ENCODE measurements around the gene BRIX1. TPM values are rescaled to one million over a fixed set of nuclear protein-coding genes. Genes with fewer than 3 reads are reported as not detected.
A peak's percentile ranks its signal among the peaks of the same experiment; 100 is the strongest.
"Not testable (repeated sequence)": the region's sequence is repeated elsewhere in the genome, so short reads cannot be mapped to it uniquely, and the experiment has no call there.

The BRIX1 gene
- total RNA-seq, 1 donor from 2014 or later, result 22.0 TPM

DNA sequence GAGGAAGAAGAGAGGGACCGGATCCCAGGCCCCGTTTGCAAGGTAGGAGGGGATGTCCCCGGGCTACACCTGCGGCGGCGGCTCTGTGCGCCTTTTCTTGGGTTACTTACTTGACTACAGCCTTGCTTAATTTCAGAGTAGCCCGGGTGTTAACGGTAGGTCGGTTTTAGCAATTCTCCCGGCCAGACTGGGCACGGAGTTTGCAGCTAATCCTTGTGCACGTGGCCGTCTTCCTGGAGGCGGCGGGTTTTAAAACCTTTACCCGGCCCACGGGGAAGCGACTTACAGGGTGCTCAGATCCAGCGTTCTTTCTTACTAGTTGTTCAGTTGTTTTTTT lies 313 bp downstream of the BRIX1 start:
- peak; percentile 14 for ATAC-seq

DNA sequence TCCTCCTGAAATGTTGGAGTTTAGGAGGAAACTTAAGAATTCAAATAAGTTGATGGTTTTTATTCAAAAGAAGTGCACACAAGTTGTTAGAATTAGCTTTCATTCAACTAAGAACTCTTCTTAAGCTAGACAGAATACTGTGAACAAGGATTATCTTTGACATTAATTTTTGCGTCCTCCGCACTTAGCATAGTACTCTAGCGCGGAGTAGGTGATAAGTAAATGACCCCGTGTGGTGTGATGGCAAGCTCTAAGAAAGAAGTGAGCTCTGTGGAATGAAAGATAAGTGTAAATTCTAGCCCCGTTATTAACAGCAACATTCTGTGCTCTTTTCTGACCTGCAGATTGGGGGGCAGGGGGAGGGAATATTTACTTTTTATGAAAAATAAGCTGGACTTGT lies 1.0 kb downstream of the BRIX1 start:
- no peak for ATAC-seq

DNA sequence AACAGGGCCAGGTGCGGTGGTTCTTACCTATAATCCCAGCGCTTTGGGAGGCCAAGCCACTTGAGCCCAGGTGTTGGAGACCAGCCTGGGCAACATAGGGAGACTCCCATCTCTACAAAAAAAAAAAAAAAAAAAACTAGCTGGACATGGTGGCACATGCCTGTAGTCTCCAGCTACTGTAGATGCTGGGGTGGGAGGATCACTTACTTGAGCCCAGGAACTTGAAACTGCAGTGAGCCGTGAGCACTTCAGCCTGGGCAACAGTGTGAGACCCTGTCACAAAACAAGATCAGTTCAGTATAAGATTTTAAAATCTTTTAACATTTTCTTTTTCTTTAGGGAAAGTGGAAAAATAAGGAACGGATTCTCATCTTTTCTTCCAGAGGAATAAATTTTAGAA lies 2.5 kb downstream of the BRIX1 start:
- ATAC-seq, result no peak

DNA sequence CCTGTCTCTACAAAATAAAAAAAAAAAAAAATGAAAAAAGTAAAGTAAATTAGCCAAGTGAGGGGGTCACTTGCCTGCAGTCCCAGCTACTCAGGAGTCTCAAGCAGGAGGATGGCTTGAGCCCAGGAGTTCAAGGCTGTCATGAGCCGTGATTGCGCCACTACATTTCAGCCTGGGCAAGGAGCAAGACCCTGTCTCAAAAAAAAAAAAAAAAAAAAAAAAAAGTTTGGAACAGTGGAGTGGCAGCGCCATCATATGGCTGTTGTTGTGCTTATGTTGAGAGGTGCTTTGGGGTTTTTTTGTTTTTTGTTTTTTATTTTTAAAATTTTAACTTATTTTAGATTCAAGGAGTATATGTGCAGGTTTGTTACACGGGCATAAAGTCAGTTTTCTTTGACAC lies 3.6 kb downstream of the BRIX1 start:
- no peak for ATAC-seq

DNA sequence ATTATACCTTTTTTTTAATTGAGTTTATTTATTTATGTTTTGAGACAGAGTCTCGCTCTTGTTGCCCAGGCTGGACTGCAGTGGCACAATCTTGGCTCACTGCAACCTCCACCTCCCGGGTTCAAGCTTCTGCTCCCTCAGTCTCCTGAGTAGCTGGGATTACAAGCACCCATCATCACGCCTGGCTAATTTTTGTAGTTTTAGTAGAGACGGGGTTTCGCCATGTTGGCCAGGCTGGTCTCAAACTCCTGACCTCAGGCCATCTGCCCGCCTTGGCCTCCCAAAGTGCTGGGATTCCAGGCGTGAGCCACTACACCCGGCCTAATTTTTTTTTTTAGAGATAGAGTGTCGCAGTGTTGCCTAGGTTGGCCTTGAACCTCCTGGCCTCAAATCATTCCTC lies 7.7 kb downstream of the BRIX1 start:
- not testable (repeated sequence) for ATAC-seq

DNA sequence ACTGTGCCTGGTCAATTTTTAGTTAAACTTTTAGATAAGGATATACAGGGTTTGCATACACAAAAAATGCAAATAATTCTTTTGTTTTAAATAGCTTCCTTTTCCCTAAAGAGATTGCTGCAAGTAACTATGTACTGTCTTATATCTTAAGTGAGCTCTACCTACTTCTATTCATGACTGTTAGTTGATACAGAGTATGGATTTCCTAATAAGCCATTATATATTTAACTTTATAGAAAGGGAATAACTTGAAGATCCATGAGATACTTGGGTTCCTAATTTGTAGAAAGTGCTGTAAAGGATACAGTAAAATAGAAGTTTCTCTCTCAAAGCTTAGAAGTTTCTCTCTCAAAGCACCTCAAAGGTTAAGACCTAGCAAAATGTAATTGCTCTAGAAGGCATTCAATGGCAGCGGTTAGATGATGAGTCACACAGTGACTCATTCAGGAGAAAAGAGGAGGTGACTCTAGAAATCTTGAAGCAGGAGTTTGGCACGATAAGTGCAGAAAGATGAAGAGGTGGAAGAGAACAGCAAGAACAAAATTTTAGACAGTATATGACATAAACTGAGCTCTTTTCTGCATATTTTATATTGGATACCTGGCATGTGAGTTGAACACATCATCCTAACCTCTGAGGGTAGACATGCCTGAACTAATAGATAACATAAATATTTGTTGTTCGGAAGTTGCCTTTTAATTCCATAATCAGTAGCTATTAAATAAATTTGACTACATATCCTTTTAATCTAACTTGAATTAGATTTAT lies 8.4 kb downstream of the BRIX1 start:
- peak; percentile 87 for ATAC-seq

DNA sequence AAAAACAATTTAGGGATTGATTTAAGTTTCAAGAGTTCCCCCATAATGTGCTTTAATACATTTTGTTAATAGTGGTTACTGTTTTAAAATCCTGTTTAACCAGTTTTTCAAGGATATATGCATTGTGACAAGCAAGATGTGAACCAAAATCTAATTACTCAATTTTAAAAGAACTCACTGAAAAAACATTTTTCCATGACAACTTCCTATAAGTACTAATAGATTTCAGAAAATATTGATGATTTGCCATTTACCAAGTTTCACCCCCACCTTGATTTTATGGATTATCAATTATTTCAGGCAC lies 8.9 kb downstream of the BRIX1 start:
- ATAC-seq, result no peak

DNA sequence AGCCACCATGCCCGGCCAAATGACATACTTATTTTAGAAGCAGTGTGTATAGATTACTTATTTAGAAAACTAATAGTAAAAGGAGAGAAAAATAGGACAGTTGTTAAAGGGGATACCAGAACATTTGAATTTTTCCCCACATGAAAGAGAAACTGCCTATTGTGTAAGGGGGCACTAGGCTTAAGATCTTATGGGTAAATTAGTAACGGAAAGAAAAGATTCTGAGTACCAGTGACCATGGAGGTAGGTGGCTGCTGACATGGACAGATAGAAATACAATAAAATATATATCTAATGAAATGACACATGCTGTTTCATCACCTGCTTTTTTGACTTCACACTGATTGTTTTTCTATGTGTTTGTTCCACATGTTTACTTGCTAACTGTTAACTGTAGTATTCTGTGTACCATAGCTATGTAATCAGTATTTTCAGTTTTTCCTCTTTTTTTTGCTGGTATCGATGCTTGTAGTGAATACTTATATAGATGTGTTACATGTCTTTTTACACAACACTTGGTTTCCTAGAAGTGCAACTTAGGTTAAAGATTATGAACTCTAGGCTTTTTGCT lies 10.9 kb downstream of the BRIX1 start:
- ATAC-seq, result no peak

DNA sequence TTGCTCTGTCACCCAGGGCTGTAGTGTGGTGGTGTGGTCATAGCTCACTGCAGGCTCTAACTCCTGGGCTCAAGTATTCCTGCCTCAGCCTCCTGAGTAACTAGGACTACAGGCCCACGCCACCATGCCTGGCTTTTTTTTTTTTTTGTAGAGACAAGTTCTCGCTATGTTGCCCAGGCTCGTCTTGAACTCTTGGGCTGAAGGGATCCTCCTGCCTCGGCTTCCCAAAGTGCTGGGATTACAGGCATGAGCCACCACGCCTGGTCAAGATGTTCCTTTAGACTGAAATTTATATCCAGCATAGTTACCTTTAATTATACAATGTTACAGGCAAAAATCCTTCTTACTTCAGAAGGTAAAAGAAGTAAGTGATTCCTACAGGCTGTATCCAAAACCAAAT lies 12.3 kb downstream of the BRIX1 start:
- ATAC-seq, result no peak

DNA sequence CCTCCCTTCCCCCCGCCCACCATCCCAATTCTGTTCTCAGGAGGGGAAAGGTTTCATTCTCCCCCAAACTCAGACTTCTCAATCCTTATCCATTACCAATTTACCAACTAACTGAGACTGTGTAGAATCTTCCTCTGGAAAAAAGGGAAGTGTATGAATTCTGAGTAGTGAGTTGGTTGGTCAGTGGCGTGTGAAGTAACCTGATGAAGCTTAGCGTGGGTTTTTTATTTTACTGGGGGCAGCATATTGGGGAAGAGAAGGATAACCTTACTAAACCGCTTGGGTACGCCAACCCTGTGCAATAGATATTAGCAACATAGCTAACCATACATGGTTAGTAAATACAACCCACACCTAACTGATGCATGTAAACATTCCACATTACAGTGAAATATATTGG lies 12.8 kb downstream of the BRIX1 start:
- no peak for ATAC-seq

DNA sequence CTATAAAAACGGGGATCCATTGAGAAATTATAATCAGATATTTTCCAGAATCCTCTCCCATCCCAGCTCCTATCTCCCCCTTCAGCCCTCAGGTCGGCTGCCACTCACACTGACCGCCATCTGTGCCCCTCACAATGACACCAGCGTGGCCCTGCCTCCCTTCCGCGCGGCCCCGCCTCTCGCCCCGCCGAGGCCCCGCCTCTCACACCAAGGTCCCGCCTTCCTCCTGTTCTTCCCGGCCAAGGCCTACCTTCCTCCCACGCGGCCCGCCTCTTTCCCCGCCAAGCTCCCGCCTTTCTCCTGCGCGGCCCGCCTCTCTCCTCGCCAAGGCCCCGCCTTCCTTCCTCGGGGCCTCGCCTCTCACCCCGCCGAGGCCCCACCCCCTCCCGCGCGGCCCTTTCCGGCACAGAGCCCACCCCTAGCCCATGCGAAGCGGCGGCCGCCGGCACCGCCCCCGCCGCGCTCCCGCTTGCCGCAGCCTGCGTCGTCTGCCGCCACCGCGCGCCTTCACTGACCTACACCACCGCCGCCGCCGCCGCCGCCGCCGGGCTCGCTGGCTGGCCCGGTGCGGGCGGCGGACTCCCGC lies 13.7 kb downstream of the BRIX1 start, which contains the start of gene DNAJC21:
Gene DNAJC21 (plus strand): TSS at position 426 of the 586 bp plus-strand sequence. CDS start 261 bp downstream, outside the sequence.
- peak; percentile 97 for ATAC-seq

DNA sequence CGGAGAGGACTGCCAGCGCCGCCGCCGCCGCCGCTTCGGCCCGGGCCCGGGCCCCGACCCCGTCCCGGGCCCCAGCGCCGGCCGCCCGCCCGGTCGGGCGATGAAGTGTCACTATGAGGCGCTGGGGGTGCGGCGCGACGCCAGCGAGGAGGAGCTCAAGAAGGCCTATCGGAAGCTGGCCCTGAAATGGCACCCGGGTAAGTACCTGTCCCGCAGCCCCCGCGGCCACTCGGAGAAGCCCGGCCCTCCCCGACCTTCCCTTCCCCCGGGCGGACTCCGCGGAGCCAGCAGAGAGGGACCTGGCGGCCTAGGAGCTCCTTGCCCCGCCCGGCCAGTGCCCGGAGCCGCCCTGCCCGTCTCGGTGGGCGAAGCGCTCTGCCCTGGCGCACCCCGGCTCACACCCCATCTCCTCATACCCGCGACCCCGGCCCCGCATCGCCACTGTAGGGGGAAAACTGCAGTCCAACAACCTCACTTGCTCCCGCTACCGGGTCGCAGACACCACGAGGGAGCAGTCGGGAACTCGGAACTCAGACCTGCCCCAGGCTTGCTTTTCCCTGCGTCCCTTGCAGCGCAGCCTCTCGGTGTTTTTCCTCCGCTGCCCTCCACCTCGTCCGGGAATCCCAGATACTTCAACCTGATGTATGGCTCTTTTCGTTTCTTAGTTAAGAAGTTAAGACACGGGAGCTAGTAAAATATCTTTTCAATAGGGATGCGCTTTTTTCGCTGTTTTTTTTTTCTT lies 14.4 kb downstream of the BRIX1 start:
- peak; percentile 79 for ATAC-seq

DNA sequence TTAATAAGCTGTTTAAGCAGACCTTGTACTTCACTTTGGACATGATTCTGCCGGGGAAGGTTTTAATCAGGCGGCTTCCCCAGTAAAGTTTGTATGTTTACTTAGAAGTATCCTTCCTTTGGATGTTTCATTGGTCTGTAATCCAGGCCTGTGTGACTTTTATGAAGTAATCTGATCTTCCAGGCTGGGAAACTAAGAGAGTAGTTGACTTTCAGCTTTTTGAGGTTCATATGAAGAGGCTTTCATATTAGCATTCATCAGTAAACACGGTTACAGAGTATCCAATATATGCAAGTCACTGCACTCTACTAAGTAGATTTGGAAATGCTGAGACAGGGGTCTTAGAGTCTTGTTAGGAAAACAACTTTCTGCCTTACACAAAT lies 14.9 kb downstream of the BRIX1 start:
- no peak for ATAC-seq

DNA sequence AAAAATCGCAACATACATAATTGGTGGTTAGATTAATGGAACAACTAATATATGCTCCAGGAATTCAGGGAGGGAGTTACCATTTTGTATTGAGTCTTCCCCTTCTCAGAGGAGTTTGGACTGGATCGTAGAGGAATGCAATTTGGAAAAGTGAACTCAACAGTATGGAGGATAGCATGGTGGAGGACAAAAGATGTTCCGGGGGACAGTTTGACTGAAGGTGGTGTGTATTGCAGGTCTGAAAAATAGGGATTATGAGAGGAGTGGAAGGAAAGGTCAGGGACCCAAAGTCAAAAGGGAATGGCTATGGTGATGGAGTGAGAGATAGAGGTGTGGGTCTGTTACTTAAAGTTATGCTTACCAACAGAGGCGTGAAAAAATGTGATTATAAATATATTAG lies 15.4 kb downstream of the BRIX1 start:
- no peak for ATAC-seq

DNA sequence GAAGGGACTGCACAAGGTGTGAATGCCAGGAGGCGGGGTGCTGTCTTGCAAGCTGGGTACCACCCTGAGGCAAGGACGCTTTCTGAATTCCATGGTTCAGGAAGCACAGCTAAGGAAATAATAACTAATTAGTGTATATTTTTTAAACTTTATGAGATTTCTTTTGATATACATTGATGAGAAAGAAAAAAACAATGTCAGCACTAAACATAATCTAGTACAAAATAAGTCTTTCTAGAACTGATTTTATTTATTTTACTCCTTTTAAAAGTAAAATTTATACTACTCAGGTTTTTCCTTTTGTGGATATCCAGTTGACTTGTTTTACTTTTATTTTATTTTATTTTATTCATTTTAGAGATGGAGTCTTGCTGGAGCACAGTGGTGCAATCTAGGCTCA lies 17.4 kb downstream of the BRIX1 start:
- ATAC-seq, result no peak

DNA sequence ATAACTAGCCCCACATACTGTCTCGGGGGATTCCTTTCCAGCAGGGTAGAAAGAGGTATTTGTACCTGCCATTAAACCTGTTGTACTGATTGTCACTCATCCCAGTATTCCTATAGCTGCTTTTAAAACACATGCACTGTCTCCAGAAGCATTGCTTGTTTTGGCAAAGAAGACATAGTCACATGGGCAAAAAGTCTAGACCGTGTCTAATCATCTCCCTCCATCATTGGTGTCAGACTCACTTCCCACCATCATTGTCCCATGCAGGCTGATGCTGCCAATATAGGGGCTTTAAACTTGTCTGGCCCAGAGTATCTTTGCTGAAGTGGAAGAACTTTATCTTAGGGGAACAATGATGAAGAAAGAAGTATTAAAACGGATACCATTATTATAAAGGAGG lies 26.4 kb downstream of the BRIX1 start:
- ATAC-seq, result no peak

DNA sequence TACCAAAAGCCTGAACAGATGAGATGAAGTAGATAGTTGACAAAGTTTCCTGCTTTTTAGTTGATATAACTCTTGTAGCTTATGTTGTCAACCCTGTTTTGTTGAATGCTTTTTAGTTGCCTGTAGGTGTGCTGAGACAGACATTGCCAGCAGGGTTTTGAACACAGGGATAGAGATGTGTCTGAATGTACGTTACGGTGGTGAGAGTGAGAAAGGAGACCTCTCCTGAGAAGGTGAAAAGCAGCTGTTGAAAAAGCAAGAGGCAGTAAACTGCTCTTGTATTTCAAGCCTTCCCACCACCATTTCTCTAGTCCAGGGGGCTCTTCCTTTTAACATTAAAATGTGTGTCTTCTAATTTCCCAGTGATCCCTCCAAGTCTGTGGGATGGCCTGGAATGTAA lies 28.5 kb downstream of the BRIX1 start:
- no peak for ATAC-seq

DNA sequence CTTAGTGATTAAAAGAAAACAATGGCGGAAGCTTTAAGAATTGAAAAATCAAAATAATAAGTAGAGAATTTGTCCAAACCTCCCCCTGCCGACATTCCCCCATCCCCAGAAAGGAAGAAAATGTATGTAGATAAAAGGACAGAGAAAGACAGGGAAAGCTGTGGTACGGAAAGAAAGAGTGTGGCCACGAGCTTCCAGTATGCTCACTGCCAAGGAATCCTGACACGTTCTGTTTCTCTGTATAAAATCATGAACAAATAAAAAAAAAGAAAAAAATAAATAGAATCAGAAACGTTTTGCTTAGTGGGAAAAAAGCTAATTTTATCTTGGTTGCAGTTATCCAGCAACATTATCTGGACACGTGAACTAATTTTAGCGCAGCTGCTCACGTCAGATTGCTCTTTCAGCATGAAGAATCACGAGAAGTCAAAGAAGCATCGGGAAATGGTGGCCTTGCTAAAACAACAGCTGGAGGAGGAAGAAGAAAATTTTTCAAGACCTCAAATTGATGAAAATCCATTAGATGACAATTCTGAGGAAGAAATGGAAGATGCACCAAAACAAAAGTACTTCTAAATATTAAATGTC lies 29.0 kb downstream of the BRIX1 start:
- no peak for ATAC-seq

DNA sequence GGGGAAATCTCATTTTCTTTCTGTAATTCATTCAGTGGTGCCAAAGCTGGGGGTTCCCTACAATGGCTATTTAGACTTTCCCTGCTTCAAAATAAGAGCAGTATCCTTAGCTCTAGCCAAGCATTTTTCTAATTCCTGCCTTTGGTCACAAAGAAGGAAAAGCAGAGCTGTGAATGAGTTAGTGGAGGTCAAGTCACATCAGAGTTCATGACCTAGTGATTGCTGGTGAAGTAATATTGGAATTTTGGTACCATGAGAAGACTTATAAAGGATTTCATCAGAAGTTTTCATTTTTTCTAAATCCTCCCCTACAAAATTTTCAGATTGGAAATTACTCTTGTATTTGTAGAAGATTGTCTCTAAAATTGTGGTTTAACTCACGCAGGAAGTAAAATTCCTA lies 41.8 kb downstream of the BRIX1 start:
- ATAC-seq, result no peak

DNA sequence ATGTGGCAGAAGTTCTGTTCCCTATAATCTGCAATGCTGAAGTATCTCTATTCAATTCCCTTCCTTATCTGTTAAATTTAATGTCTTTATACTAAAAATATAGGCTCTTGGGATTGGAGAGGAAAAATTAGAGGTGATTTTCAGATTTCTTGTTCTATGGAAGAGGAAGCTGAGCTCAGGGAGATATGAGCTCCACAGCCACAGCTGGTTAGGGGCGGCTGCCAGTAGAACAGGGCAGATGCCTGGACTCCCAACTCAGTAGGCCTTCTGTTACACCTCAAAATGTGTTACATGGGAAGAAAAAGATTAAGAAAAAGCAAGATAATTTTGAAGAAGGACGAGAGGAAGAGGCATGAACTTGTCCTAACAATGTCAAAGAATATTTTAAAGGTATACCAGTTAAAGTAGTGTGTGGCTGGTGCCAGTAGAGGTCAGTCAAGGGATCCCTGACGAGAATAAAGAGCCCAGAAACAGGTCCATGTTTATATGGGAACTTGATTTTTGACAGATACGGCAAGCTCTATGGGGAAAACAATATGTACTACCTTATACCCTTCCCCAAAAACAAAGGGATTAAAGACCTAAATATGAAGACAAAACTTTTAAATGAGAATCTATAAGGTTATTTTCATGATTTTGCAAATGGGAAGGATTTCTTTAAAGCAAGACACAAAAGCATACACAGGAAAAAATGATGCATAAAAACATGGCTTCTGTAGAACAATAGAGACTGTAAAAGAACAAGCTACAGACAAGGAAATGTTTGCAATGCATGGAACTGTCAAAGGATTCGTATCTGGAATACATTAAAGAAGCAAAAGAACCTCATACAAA lies 42.6 kb downstream of the BRIX1 start:
- peak; percentile 44 for ATAC-seq

DNA sequence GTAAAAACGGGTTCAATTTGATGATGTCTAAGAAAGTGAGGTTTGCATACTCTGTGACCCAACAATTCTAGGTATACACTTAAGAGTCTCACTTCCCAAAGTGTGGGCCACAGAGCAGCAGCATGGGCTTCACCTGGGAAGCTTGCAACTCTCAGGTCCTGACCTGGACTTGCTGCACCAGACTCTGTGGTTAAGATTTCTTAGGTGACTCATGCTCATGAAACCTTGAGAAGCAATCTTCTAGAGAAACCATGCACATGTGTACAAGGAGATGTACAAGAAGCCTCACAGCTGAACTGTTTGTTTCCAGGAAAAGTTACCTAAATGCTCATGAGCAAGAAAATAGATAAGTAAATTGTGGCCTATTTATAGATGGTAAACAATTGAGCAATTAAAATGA lies 43.8 kb downstream of the BRIX1 start:
- no peak for ATAC-seq

DNA sequence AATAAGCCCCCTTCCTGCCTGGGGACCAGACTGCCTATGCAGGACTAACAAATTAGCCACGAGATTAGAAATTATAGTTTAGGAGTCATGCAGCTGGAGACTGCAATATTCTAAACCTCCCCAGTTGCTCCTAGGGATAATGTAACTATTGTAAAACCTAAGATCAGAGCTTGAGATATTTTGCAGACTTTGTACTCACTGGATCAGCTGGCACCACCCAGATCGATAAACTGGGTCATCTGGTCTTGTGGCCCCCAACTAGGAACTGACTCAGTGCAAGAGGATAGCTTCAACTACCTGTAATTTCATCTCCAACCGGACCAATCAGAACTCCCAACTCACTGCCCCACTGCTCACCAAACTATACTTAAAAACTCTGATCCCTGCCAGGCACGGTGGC lies 52.0 kb downstream of the BRIX1 start:
- ATAC-seq, result no peak

DNA sequence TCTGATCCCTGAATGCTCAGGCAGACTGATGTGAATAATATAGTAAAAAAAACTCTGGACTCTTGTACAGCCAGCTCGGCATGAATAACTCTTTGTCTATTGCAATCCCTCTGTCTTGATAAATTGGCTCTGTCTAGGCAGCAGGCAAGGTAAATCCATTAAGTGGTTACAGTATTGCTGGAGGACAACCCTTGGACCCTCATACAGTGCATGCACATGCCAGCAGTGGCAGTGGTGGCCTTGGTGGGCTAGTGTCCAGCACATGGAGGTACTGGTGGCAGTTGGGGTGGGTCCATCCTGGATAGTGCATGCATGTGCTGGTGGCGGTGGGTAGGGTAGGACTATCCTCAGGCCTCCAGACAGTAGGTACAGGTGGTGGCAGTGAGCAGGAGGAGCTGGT lies 52.7 kb downstream of the BRIX1 start:
- peak; percentile 37 for ATAC-seq

Measured in esophagus mucosa (tissue), 1 donor.